Measurements from ENCODE around the gene SPIN2B. TPM values are rescaled to one million over a fixed set of nuclear protein-coding genes. Genes with fewer than 3 reads are reported as not detected.
"Not testable (repeated sequence)": the region's sequence is repeated elsewhere in the genome, so short reads cannot be mapped to it uniquely, and the experiment has no call there.

SPIN2B gene
- total RNA-seq, 4 donors from 2014 or later = 6.2 to 15.4 (median 9.3) TPM

DNA sequence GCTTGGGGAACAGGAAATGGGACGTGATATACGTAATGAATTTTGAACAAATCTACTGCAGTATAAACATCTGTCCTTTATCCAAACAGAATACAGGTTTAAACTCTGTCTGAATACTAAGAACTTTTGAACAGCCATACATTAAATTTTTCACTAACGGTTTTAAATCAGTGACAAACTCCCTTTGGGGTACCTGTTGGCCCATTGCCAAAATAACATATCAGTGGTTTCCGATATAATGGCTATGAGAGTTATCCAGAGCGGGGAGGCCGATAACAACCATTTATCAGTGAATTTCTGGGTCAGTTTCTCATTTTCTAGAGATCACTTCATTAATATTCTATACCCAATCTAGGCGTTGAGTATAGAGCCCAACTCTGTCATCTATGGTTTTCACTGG, 10.7 kb upstream of the SPIN2B start:
- Histone ChIP-seq H3K36me3 (no peaks in the 10 kb centered on the region), H3K4me3 (no peak overlapping the region), H3K9me3 (no peaks in the 10 kb centered on the region), H3K27me3 (no peaks in the 10 kb centered on the region), H3K4me1 (no peaks in the 10 kb centered on the region), H3K27ac (replicated peaks in 1 of 4) (no peak overlapping the region)
- TF ChIP-seq POLR2A (IDR thresholded peaks at IDR 0.05; ENCODE audit: low read depth) = no peak
- TF ChIP-seq, protein P1, sequence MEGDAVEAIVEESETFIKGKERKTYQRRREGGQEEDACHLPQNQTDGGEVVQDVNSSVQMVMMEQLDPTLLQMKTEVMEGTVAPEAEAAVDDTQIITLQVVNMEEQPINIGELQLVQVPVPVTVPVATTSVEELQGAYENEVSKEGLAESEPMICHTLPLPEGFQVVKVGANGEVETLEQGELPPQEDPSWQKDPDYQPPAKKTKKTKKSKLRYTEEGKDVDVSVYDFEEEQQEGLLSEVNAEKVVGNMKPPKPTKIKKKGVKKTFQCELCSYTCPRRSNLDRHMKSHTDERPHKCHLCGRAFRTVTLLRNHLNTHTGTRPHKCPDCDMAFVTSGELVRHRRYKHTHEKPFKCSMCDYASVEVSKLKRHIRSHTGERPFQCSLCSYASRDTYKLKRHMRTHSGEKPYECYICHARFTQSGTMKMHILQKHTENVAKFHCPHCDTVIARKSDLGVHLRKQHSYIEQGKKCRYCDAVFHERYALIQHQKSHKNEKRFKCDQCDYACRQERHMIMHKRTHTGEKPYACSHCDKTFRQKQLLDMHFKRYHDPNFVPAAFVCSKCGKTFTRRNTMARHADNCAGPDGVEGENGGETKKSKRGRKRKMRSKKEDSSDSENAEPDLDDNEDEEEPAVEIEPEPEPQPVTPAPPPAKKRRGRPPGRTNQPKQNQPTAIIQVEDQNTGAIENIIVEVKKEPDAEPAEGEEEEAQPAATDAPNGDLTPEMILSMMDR (IDR thresholded peaks at IDR 0.05) = no peak
- DNase-seq (ENCODE audit: extremely low spot score) = no peak
- intact Hi-C loops (cut with DNase I) = no loop called here
- WGBS = 78% methylated on average over 7 of the region's 7 CpGs

DNA sequence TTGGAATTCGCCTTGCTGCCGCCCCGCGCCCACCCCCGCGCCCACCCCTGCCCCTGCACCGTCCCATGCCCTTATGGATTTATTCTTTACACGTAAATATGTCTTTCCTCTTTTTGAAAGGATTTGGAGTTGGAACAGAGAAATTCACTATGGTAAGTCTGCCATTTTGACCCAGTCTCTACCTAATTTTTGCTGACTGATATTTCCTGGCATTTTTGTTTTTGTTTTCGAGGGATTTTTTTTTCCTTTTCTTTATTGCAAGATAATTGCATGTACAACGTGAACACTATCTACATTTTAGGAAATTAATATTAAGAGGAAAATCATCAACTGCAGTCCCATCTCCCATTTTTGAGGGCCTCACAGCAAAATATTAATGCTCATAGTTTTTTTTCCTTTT, 468 bp upstream of the SPIN2B start:
- TF ChIP-seq, protein P1 (IDR thresholded peaks at IDR 0.05) = no peak
- TF ChIP-seq EP300 (IDR thresholded peaks at IDR 0.05) = no peak
- TF ChIP-seq POLR2A (IDR thresholded peaks at IDR 0.05; ENCODE audit: low read depth) = no peak
- no peaks in the 10 kb centered on the region for H3K27me3 ChIP-seq
- no peaks in the 10 kb centered on the region for H3K4me1 ChIP-seq
- WGBS = 51% methylated on average over 10 of the region's 10 CpGs
- no peaks in the 10 kb centered on the region for H3K36me3 ChIP-seq
- H3K4me3 ChIP-seq = peak overlapping the region; percentile 57 to 79 (median 64)
- H3K9me3 ChIP-seq = no peaks in the 10 kb centered on the region
- no peak for DNase-seq (ENCODE audit: extremely low spot score)
- H3K27ac ChIP-seq (replicated peaks in 1 of 4) = peak overlapping the region; percentile 75 to 84 (median 80)
- intact Hi-C loops (cut with DNase I) = no loop called here

DNA sequence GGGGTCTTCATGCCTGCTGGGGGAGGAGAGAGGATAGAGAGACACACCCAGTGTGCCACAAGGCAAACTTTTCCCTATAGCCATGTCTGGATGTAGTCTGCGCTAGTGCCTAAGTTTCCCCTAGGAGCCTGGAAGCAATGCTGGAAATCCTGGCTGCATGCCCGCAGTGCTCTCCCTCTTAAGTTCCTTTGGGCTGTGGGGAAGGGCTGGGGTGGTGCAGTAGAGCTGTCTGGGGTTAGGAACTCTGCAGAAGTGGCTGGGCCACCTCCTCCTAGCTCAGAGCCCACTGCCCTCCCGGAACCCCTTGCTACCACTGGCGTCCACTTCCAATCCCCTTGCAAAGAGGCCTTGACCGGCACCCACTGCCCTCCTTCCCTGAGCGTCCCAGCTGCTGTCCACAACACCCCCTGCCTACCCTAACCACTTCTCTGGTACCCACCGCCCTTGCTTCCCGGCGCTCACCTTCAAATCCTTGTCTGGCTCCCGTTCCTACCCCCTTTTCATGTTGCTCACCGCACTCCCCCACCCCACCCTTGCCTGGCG, 658 bp downstream of the SPIN2B start:
- DNase-seq (ENCODE audit: extremely low spot score); intact Hi-C loops (cut with DNase I); H3K27me3 ChIP-seq; H3K4me1 ChIP-seq; H3K9me3 ChIP-seq; H3K36me3 ChIP-seq: not testable (repeated sequence)
- peak overlapping the region; percentile 57 to 79 (median 64) for H3K4me3 ChIP-seq
- 36% methylated on average over 9 of the region's 12 CpGs for WGBS
- H3K27ac ChIP-seq (replicated peaks in 1 of 4) = peak overlapping the region; percentile 75 to 84 (median 80)

DNA sequence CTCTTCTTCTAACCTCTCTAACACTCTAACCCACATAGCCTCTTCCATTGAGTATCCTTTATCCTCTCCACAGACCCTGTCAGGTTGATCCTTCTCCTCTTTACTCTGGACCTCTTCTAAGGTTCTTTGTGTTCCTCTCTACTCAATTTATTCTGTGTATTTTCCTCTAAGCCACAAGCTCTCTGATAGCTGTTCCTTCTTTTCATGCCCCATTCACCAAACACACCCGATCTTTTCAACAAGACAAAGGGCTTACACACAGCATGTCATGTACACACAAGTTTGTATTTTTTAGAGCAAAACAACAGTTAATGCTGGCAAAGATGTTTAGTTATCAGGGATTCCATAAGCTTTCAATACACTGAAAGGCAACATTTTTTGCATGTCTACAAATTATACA, 1.9 kb downstream of the SPIN2B start:
- intact Hi-C loops (cut with DNase I) = no loop called here
- no peak for DNase-seq (ENCODE audit: extremely low spot score)

DNA sequence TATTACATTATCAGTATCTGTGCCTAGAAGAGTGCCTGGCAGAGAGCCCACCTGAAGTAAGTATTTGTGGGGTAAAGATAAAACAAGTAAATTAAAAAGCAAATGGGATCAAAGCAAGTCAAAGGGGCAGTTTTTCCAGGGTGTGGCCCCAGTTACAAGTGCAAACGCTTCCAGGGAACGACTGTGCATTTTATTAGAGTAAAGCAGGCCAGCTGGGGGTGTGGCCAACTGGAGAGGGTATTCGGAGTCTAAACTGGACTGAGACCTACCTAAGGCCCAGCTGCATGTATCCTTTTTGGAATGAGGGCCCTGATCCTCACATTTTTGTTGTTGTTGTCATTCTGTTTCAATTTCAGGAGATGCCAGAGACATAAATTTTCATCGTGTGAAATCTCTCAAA, 3.8 kb downstream of the SPIN2B start:
- H3K4me1 ChIP-seq; H3K27me3 ChIP-seq; intact Hi-C loops (cut with DNase I); H3K4me3 ChIP-seq; H3K36me3 ChIP-seq; H3K9me3 ChIP-seq; H3K27ac ChIP-seq (replicated peaks in 1 of 4); DNase-seq (ENCODE audit: extremely low spot score): not testable (repeated sequence)
- WGBS = 32% methylated on average over 4 of the region's 4 CpGs

More for the DNA sequence above, 1.9 kb downstream of the SPIN2B start:
- Histone ChIP-seq H3K4me3 (no peak overlapping the region), H3K27ac (replicated peaks in 1 of 4) (no peak overlapping the region), H3K9me3 (no peaks in the 10 kb centered on the region), H3K27me3 (no peaks in the 10 kb centered on the region), H3K4me1 (no peaks in the 10 kb centered on the region), H3K36me3 (no peaks in the 10 kb centered on the region)
- TF ChIP-seq POLR2AphosphoS5 (IDR thresholded peaks at IDR 0.05) (no peak), EP300 (IDR thresholded peaks at IDR 0.05) (no peak), POLR2A (IDR thresholded peaks at IDR 0.05; ENCODE audit: low read depth) (no peak)
- TF ChIP-seq, protein P1 (IDR thresholded peaks at IDR 0.05) = no peak
- WGBS = 86% methylated on average over 1 of the region's 1 CpG

DNA sequence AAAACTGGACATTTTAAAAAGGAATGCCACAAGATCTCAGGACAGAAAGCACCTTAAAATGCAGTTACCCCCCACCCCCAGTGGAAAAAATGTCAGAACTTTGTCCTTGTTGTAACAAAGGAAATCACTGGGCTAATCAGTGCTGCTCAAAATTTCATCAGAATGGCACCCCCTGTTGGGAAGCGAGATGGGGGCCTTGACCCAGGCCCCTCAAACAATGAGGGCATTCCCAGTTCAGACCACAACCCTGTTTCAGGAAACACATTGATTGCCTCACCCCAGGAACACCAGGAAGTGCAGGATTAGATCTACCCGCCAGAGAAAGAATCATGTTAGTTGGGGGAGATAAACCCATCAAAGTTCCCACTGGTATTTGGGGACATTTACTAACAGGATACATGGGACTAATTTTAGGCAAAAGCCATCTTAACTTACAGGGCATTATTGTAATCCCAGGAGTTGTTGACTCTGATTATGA, 16.4 kb downstream of the SPIN2B start:
- 47% methylated on average over 2 of the region's 2 CpGs for WGBS
- no peaks in the 10 kb centered on the region for H3K27me3 ChIP-seq
- H3K27ac ChIP-seq (replicated peaks in 1 of 4) = no peak overlapping the region
- peaks cover 0 to 18% (median 0%) of the 10 kb centered on the region in 4 donors for H3K9me3 ChIP-seq
- peaks cover 0 to 13% (median 5%) of the 10 kb centered on the region in 4 donors for H3K36me3 ChIP-seq
- intact Hi-C loops (cut with DNase I) = no loop called here
- H3K4me3 ChIP-seq = no peak overlapping the region
- TF ChIP-seq EP300 (IDR thresholded peaks at IDR 0.05) (no peak), POLR2A (IDR thresholded peaks at IDR 0.05; ENCODE audit: low read depth) (no peak), POLR2AphosphoS5 (IDR thresholded peaks at IDR 0.05) (no peak)
- TF ChIP-seq, protein P1 (IDR thresholded peaks at IDR 0.05) = no peak
- no peaks in the 10 kb centered on the region for H3K4me1 ChIP-seq
- DNase-seq (ENCODE audit: extremely low spot score) = no peak

Measured in esophagus muscularis mucosa (tissue), 4 donors.